GM21367 (cell line): ENCODE data around the gene FOXC2.
"Not testable (repeated sequence)": the region's sequence is repeated elsewhere in the genome, so short reads cannot be mapped to it uniquely, and the experiment has no call there.

Source experiments
- ATAC-seq: cut with Tn5 transposase; IDR thresholded peaks from one replicate; pipeline ENCODE4 v1.9.1; 2021; ENCODE audit not compliant: unreplicated experiment

Gene FOXC2

GRCh38 chr16:86585821-86586611, 19.4 kb downstream of the FOXC2 start:
- no peak for ATAC-seq

DNA sequence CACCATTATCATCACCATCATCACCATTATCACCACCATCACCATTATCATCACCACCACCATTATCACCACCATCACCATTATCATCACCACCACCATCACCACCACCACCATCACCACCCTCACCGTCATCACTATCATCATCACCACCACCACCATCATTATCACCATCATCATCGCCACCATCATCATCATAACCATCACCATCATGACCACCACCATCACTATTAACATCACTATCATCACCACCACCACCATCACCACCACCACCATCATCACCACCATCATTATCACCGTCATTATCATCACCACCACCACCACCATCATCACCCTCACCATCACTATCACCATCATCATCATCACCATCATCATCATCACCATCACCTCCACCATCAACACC, 20.9 kb downstream of the FOXC2 start:
- ATAC-seq: no peak

DNA sequence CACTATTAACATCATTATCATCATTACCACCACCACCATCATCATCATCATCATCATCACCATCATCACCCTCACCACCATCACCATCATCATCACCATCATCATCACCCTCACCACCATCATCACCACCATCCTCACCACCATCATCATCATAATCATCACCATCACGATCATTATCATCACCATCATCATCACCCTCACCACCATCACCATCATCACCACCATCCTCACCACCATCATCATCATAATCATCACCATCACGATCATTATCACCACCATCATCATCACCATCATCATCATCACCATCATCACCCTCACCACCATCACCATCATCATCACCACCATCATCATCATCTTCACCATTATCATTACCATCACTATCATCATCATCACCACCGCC, 21.3 kb downstream of the FOXC2 start:
- not testable (repeated sequence) for ATAC-seq

DNA sequence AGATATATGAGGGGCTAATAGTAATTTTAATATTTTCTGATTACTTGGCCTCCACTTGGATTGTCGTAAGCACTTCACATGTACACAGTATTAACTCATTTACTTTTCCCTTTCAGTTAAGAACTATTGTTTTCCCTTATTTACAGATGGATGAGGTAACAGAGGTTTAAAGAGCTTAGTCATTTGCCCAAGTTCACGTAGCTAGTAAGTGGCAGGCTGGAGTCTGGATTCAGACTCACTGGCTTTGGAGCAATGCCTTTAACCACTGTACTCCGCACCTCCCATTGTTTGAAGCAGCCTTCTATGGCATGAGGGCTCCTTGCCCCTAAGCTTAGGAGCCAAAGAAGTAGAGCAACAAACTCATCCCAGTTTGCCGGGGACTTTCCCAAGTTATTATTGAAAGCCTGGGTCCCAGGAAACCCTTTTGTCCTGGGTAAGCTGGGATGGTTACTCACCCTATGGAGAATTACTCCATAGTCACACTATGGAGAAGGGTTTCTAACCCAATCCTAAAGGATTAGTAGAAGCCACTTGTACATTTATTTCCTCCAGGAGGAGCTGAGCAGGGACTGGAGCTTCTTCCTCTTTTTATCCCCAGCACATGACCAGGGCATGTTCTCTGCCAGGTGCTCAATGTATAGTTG, 24.0 kb downstream of the FOXC2 start:
- ATAC-seq: no peak

DNA sequence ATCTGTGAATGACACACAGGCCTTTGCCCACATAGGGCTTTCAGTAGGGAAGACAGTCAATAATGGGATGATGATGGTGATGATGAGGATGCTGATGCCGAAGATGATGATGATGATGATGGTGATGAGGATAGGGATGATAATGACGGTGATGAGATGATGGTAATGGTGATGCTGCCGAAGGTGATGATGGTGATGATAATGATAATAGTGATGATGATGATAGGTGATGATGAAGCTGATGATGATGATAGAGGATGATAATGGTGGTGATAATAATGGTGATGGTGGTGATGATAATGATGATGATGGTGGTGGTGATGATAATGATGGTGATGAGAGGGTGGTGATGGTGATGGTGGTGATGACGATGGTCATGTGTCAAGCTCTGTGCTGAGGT, 24.6 kb downstream of the FOXC2 start:
- ATAC-seq: no peak

DNA sequence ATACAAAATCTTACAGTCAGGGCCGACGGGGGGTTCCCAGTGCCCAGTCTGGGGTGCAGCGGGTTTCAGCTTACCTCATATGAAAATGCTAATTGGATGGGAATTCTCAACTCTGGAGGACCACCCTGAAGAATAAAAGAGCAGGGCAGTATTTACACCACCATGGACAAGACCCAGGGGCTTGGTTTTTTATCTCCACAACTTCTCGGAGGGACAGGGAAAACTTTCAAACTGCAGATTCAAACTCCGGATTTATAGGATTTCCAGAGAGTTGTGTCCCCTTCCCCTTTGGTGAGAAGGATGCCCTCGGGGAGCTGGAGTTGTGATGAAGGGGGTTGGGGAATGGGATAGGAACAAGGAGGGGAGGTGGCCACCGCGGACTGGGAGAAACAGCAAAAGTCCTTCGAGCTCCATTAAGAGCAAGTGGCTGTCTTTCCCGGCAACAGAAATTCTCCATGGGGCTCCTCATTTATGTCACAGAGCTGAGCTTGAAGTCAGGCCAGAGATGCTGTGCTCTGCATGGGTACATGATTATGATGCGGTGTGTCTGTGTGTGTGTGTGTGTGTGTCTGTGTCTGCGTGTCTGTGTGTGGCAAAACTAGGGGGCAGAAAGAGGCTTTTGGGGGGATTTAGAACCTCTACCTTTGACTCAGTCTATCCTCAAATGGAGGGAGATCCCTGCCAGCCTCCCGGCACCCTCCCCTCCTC, 27.4 kb downstream of the FOXC2 start:
- ATAC-seq: no peak

DNA sequence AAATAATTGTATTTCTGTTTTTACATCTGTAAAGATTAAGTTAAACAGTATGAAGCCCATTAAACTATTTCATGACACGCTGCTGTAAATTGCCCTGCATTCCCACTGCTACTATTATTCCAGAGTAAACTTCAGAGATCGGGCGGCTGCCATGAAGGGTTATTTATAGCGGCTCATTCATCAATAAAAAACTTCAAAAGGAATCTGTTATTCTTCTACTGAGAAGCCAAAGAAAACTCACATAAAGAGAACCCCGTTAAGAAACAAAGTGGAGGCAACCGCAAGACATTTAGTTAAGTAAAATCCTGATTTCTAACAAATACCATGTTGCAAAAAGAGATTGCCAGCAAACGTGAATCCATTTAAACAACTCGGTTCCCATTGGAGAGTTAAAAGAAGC, 28.1 kb downstream of the FOXC2 start:
- no peak for ATAC-seq

DNA sequence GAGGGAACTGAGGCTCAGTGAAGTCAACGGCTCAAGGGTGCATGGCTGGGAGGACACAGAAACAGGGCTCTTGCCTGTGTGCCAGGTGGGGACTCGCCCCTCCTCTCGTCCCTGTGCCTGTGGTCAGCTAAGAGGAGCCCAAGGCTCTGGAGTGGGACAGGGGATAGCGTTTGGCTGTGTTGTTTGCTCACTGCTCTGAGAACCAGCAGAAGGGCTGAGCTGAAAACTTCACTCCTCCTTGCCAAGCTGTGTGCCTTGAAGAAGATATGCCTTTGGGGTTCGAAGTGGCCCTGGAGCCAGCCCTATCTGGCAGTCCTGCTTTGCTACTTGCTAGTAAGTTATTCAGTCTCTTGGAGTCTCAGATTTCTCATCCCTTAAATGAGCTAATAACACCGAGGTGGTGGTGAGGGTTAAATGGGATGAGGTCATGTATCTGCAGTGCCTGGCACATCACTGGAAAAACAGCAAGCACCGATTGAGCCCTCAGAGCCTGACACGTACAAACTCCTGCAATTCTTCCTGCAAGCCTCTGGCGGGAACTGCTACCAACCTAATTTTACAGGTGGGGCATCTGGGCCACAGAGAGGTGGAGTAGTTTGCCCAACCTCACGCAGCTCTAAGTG, 29.5 kb downstream of the FOXC2 start:
- no peak for ATAC-seq

GRCh38 chr16:86597126-86597879, 30.7 kb downstream of the FOXC2 start:
- no peak for ATAC-seq

- no peak for ATAC-seq
These were observed 31.4 kb downstream of the FOXC2 start for GRCh38 chr16:86597880-86598606.

DNA sequence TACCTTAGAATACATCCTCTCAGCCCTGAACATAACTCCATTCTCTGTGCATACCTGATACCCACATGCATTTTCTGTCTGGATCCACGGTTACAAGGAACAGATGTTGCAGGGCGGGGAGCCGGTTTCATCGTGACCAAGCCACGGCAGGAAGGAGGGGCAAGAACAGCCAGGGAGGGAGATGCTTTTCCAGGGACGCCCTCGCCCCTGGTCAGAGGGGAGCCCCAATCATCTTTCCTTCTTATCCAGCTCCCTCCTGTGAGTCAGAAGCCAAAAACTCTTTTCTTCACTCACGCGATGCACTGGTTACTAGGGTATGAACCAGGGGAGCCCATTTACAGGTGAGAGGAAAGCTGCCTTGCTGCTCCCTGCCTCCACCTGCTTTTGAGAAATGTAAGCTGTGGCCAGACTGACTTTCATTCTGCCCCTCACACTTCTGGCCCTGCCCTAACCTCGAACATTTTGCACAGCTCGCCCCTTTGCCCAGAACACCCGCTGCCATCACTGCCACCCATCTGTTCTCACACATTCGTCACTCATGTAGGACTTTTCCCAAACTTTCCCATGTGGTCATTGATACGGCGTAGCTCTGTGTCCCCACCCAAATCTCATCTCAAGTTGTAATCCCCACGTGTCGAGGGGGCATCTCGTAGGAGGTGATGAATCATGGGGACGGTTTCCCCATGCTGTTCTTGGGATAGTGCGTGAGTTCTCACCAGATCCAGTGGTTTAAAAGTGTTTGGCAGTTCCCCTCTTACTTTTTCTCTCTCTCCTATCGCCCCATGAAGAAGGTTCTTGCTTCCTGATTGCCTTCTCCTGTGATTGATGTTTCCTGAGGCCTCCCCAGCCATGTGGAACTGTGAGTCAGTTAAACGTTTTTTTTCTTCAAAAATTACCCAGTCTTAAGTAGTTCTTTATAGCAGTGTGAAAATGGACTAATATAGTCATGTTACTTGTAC, 32.3 kb downstream of the FOXC2 start:
- no peak for ATAC-seq

GRCh38 chr16:86601356-86601755, 34.7 kb downstream of the FOXC2 start:
- no peak for ATAC-seq

GRCh38 chr16:86602521-86602920, 35.9 kb downstream of the FOXC2 start:
- no peak for ATAC-seq

GRCh38 chr16:86604436-86605193, 38.0 kb downstream of the FOXC2 start:
- ATAC-seq: no peak

DNA sequence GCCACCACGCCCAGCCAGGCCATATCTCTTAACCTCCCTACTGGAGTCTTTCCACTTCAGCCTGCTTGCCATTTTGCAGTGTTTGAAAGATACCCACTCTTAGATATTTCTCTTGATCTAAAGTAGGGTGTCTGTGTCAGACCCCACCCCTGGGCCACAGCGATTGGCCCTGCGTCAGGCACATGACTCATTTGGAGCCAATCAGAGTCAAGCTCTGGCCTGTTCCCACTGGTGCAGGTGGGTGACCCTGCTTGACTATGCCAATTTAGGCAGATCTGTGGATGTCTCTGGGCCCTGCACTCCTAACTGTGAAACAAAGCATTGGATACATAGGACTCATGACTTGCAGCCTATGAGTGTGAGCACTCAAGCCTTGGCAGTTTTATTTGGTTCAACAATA, 39.3 kb downstream of the FOXC2 start:
- no peak for ATAC-seq

DNA sequence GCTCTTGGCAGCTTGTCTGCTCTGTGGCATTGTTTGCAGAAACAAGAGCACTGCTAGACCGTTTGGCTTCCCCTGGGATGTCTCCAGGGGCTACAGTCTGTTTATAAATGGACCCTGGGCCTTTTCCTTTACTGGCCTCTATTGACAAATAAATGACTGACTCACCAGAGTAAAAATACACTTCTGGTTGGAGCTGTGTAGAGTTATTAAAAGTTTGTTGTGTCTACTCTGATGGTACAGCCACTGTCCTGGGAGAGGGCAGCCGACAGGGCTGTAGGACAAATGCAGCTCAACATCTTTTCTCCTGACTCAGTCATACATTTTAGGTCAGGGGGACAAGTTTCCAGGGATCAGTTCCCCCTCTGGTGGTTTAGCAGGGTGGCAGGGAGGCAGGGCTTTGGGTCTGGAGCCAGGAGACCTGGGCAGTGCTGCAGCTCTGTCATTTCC, 41.7 kb downstream of the FOXC2 start:
- ATAC-seq: no peak

DNA sequence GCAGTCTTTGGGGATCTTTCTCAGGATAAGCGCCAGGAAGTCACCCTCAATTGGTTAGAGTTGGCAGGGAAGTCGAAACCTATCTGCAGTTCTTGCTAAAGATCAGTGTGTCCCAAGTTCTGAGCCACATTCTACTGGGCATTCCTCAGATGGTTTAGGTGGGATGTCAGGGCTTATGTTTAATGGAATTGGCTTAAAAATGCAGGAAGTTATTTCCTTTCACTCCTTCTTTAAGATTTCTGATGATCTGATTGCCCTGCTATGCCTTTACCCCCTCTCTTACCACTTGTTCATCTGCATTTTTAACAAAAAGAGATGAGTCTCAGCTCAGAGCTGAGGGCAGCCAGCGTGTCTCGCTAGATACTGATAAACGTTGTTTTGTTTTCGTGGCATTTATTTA, 42.5 kb downstream of the FOXC2 start:
- no peak for ATAC-seq

DNA sequence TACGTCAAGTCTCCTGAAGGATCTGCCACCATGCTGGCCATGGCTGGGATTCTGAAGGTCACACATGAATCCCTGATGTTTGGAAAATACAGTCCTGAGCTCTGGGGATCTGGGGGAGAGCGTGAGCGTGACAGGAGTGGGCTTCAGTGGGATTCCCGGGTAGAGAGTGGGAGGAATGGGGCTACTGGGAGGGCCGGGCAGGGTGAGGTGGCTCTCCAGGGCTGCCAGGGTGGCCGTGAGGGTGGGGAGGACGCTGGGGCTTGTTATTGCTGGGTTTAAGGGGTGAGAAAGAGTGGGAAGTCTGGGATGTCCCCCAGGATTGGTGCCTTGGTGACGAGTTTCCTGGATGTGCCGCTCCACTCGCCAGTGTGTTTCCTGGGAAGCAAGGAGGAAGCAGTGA, 43.0 kb downstream of the FOXC2 start:
- ATAC-seq: no peak
